ENCODE data around the gene NFKBIE.

- TF ChIP-seq CTCF (IDR thresholded peaks at IDR 0.05; ENCODE audit: low read depth, low read length) (no peak), EZH2phosphoT487 (IDR thresholded peaks at IDR 0.05; ENCODE audit: low read depth) (no peak)
These were observed 51.0 kb downstream of the NFKBIE start for GRCh38 chr6:44214307-44214706.
